H1 (cell line): ENCODE measurements around the gene AP2B1. TPM values are rescaled to one million over a fixed set of nuclear protein-coding genes. Genes with fewer than 3 reads are reported as not detected.

Experiments used
- CBX8 ChIP-seq: fragments of 300-800, 300-1000 bp; sonication (generic); IDR thresholded peaks from 2 replicates; pipeline ENCODE4 v1.7.1; 2016; ENCODE audit warnings: low read depth, low read length, borderline replicate concordance
- KDM1A ChIP-seq: fragments of 200-600, 300-600 bp; sonication (generic); IDR thresholded peaks from 2 replicates; pipeline ENCODE4 v1.7.1; 2016; ENCODE audit warnings: mild to moderate bottlenecking, low read length, borderline replicate concordance
- YY1 ChIP-seq: IDR thresholded peaks from 2 replicates; pipeline ENCODE4 v1.6.1; 2011; ENCODE audit warnings: low read depth, mild to moderate bottlenecking, low read length
- polyA plus RNA-seq, 7 experiments: library from polyadenylated mRNA; depleted of rRNA in 3 of 7; stranded (reverse) in 5 of 7; unstranded in 2 of 7; fragments of >200 nt in 5 of 7; fragments of 200-250 nt in 2 of 7; gene quantifications; 1 replicate in 5 of 7; 2 replicates in 1 of 7; 4 replicates in 1 of 7; pipeline versions ENCODE4 v1.2.1 to v1.2.3, GENCODE V29; 2011 to 2013; ENCODE audit warnings: missing spikeins in 2 of 7, mixed read lengths in 2 of 7
- total RNA-seq: library from RNA; stranded (reverse); fragmentation: NEBNext Ultra II Directional; extraction: Animal tissue kit (Norgen Biotek cat#: 25700); gene quantifications from 2 replicates; pipeline ENCODE4 v1.2.1, GENCODE V29; 2021
- TF ChIP-seq, protein P1 (sequence below): fragments of 300-600 bp; sonication (generic); IDR thresholded peaks from 2 replicates; pipeline ENCODE4 v1.7.1; 2012; ENCODE audit warnings: low read length, moderate library complexity, mild to moderate bottlenecking, inconsistent platforms; ENCODE audit not compliant: insufficient replicate concordance

Gene AP2B1
- total and polyA plus RNA-seq, 2 of the 8 experiments (the other 6 are each of a cell fraction or from before 2014, with no cell fraction given): 95.5 to 199 TPM

DNA sequence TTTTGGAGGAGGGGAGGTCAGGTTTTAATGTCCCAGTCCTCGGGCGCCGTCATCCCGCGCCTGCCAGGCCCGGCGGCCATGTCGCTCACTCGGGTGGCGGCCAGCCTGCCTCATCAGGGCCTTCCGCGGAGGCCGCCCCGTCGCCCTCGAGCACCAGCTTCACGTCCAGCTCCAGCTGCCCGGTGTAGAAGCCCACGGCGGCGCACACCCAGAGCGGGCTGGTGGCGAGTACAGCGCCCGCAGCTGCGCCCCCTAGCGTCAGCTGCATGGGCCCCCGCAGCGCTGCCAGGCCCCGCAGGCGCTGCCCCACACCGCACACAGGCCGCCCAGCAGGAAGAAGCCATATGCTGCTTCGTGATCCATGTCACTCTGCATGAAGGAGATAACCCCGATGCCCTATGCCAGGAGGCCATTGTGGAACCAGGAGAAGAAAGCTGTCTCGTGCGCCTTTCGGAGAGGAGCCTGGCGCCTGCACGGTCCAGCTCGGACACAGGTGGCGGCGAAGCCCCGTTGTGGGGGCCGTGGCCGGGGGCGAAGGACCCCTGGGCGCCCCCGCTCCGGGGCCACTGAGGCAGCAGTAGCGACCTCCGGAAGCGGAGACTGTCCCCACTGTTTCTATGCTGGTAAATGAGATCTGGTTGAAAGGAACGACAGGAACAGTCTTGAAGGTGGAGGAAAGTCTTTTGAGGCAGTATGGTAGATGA lies 9.6 kb downstream of the AP2B1 start (continued):
- TF ChIP-seq CBX8 (no peak), YY1 (peak; percentile 79; the same call in 1 of the 2 replicates), KDM1A (no peak)
- TF ChIP-seq, protein P1, sequence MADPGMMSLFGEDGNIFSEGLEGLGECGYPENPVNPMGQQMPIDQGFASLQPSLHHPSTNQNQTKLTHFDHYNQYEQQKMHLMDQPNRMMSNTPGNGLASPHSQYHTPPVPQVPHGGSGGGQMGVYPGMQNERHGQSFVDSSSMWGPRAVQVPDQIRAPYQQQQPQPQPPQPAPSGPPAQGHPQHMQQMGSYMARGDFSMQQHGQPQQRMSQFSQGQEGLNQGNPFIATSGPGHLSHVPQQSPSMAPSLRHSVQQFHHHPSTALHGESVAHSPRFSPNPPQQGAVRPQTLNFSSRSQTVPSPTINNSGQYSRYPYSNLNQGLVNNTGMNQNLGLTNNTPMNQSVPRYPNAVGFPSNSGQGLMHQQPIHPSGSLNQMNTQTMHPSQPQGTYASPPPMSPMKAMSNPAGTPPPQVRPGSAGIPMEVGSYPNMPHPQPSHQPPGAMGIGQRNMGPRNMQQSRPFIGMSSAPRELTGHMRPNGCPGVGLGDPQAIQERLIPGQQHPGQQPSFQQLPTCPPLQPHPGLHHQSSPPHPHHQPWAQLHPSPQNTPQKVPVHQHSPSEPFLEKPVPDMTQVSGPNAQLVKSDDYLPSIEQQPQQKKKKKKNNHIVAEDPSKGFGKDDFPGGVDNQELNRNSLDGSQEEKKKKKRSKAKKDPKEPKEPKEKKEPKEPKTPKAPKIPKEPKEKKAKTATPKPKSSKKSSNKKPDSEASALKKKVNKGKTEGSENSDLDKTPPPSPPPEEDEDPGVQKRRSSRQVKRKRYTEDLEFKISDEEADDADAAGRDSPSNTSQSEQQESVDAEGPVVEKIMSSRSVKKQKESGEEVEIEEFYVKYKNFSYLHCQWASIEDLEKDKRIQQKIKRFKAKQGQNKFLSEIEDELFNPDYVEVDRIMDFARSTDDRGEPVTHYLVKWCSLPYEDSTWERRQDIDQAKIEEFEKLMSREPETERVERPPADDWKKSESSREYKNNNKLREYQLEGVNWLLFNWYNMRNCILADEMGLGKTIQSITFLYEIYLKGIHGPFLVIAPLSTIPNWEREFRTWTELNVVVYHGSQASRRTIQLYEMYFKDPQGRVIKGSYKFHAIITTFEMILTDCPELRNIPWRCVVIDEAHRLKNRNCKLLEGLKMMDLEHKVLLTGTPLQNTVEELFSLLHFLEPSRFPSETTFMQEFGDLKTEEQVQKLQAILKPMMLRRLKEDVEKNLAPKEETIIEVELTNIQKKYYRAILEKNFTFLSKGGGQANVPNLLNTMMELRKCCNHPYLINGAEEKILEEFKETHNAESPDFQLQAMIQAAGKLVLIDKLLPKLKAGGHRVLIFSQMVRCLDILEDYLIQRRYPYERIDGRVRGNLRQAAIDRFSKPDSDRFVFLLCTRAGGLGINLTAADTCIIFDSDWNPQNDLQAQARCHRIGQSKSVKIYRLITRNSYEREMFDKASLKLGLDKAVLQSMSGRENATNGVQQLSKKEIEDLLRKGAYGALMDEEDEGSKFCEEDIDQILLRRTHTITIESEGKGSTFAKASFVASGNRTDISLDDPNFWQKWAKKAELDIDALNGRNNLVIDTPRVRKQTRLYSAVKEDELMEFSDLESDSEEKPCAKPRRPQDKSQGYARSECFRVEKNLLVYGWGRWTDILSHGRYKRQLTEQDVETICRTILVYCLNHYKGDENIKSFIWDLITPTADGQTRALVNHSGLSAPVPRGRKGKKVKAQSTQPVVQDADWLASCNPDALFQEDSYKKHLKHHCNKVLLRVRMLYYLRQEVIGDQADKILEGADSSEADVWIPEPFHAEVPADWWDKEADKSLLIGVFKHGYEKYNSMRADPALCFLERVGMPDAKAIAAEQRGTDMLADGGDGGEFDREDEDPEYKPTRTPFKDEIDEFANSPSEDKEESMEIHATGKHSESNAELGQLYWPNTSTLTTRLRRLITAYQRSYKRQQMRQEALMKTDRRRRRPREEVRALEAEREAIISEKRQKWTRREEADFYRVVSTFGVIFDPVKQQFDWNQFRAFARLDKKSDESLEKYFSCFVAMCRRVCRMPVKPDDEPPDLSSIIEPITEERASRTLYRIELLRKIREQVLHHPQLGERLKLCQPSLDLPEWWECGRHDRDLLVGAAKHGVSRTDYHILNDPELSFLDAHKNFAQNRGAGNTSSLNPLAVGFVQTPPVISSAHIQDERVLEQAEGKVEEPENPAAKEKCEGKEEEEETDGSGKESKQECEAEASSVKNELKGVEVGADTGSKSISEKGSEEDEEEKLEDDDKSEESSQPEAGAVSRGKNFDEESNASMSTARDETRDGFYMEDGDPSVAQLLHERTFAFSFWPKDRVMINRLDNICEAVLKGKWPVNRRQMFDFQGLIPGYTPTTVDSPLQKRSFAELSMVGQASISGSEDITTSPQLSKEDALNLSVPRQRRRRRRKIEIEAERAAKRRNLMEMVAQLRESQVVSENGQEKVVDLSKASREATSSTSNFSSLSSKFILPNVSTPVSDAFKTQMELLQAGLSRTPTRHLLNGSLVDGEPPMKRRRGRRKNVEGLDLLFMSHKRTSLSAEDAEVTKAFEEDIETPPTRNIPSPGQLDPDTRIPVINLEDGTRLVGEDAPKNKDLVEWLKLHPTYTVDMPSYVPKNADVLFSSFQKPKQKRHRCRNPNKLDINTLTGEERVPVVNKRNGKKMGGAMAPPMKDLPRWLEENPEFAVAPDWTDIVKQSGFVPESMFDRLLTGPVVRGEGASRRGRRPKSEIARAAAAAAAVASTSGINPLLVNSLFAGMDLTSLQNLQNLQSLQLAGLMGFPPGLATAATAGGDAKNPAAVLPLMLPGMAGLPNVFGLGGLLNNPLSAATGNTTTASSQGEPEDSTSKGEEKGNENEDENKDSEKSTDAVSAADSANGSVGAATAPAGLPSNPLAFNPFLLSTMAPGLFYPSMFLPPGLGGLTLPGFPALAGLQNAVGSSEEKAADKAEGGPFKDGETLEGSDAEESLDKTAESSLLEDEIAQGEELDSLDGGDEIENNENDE: no peak
